ENCODE measurements around the gene TXNDC5.

The TXNDC5 gene

GRCh38 chr6:7868926-7869325 lies 41.7 kb downstream of the TXNDC5 start:
- no peak for DNase-seq (ENCODE audit: low read depth in 4 of 4, low spot score in 1 of 4)

- DNase-seq (ENCODE audit: low read depth in 4 of 4, low spot score in 1 of 4), result no peak
These were observed 44.1 kb downstream of the TXNDC5 start for GRCh38 chr6:7866526-7866925.

- no peak for DNase-seq (ENCODE audit: low read depth in 4 of 4, low spot score in 1 of 4)
These were observed 44.8 kb downstream of the TXNDC5 start for GRCh38 chr6:7865781-7866180.

GRCh38 chr6:7859591-7859990 lies 51.0 kb downstream of the TXNDC5 start:
- no peak for DNase-seq (ENCODE audit: low read depth in 4 of 4, low spot score in 1 of 4)

- DNase-seq (ENCODE audit: low read depth in 4 of 4, low spot score in 1 of 4), result no peak
These were observed 58.8 kb downstream of the TXNDC5 start for GRCh38 chr6:7851780-7852179.

GRCh38 chr6:7848229-7848628 lies 62.4 kb downstream of the TXNDC5 start:
- DNase-seq (ENCODE audit: low read depth in 4 of 4, low spot score in 1 of 4), result no peak

- no peak for DNase-seq (ENCODE audit: low read depth in 4 of 4, low spot score in 1 of 4)
These were observed 63.4 kb downstream of the TXNDC5 start for GRCh38 chr6:7846966-7847818.

- no peak for DNase-seq (ENCODE audit: low read depth in 4 of 4, low spot score in 1 of 4)
These were observed 68.7 kb downstream of the TXNDC5 start for GRCh38 chr6:7841781-7842468.

GRCh38 chr6:7836371-7837026 lies 74.1 kb downstream of the TXNDC5 start:
- DNase-seq (ENCODE audit: low read depth in 4 of 4, low spot score in 1 of 4), result no peak

GRCh38 chr6:7833751-7834070 lies 76.9 kb downstream of the TXNDC5 start:
- no peak for DNase-seq (ENCODE audit: low read depth in 4 of 4, low spot score in 1 of 4)

- DNase-seq (ENCODE audit: low read depth in 4 of 4, low spot score in 1 of 4), result no peak
These were observed 77.5 kb downstream of the TXNDC5 start for GRCh38 chr6:7832904-7833750.

All from stimulated activated CD4-positive, alpha-beta T cell treated with anti-CD3 and anti-CD28 coated beads, Interleukin-1b, Interleukin-23, amount 100 ng/mL, for 24 hours (primary cell).